Measurements from ENCODE around the gene ETV4. TPM values are rescaled to one million over a fixed set of nuclear protein-coding genes. Genes with fewer than 3 reads are reported as not detected.

The ETV4 gene
- total and polyA plus RNA-seq, 2 of the 13 experiments (the other 11 are each of a cell fraction or from before 2014, with no cell fraction given): 128 to 330 TPM

DNA sequence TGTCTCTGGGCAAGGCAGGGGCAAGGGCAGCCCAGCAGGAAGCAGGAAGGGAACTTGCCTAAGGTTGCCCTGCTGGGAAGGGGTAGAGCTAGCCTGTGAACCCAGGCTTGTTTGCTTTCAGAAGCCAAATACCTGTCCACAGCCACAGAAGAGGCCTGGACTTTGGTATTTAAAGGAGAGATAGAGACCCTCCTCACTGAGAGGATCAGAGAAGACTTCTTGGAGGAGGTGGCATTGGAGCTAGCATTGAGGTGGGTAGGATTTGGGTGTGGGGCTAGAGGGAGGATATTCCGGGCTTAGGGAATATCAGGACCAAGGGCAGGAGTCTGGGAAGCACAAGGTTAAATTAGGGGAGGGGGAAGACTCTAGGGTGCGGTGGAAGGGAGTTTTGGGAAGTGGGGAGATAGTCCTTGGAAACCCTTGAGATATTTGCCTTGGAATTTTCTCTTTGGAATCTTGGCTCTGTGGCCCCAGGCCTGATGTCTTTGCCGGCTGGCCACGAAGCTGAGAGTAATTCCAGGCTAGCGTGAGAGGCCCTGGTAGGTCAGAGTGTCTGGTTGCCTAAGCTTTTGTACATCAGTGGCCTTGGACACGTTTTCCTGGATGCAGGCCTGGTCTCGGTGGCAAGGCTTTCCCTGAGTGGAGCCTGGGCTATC, 13.1 kb upstream of the ETV4 start (continued):
- TF ChIP-seq, protein P1, sequence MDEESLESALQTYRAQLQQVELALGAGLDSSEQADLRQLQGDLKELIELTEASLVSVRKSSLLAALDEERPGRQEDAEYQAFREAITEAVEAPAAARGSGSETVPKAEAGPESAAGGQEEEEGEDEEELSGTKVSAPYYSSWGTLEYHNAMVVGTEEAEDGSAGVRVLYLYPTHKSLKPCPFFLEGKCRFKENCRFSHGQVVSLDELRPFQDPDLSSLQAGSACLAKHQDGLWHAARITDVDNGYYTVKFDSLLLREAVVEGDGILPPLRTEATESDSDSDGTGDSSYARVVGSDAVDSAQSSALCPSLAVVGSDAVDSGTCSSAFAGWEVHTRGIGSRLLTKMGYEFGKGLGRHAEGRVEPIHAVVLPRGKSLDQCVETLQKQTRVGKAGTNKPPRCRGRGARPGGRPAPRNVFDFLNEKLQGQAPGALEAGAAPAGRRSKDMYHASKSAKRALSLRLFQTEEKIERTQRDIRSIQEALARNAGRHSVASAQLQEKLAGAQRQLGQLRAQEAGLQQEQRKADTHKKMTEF (CRISPR knock-in tag; IDR thresholded peaks at IDR 0.05): peak; percentile 53; the same call in 1 of the 2 replicates
- no peak for TF ChIP-seq TOE1 (CRISPR knock-in tag; IDR thresholded peaks at IDR 0.05)
- TF ChIP-seq REL (CRISPR knock-in tag; conservative IDR thresholded peaks at IDR 0.05): no peak
- TF ChIP-seq ZNF564 (CRISPR knock-in tag; IDR thresholded peaks at IDR 0.05): peak; percentile 63; the same call in 1 of the 2 replicates
- no peak for TF ChIP-seq ZNF678 (CRISPR knock-in tag; IDR thresholded peaks at IDR 0.05)
- TF ChIP-seq ZNF282 (IDR thresholded peaks at IDR 0.05; ENCODE audit: partially characterized antibody): no peak
- peak; percentile 56; the same call in 1 of the 2 replicates for TF ChIP-seq ISL2 (CRISPR knock-in tag; IDR thresholded peaks at IDR 0.05)
- 0 out of 2 replicates have a peak, but pooled peaks have one; percentile 46 for TF ChIP-seq SIN3A (IDR thresholded peaks at IDR 0.05; ENCODE audit: borderline replicate concordance, low read depth, low read length)
- no peak for TF ChIP-seq ZNF713 (CRISPR knock-in tag; IDR thresholded peaks at IDR 0.05)
- TF ChIP-seq KLF13 (CRISPR knock-in tag; IDR thresholded peaks at IDR 0.05): no peak
- TF ChIP-seq, protein P2, sequence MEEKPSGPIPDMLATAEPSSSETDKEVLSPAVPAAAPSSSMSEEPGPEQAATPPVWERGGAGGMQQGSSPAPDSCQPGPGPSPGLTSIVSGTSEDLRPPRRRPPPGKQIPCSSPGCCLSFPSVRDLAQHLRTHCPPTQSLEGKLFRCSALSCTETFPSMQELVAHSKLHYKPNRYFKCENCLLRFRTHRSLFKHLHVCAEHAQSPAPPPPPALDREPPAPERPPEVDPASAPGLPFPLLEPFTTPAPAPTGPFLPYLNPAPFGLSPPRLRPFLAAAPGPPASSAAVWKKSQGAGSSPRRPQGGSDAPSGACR (CRISPR knock-in tag; IDR thresholded peaks at IDR 0.05): no peak
- TF ChIP-seq ELF1 (CRISPR knock-in tag; IDR thresholded peaks at IDR 0.05): peak; percentile 57; the same call in 1 of the 2 replicates
- no peak for TF ChIP-seq RFX1 (IDR thresholded peaks at IDR 0.05)
- TF ChIP-seq TEAD2 (CRISPR knock-in tag; IDR thresholded peaks at IDR 0.05): no peak
- no peak; the same call in 1 of the 2 replicates for TF ChIP-seq MIER2 (CRISPR knock-in tag; IDR thresholded peaks at IDR 0.05)
- TF ChIP-seq DPF2 (CRISPR knock-in tag; IDR thresholded peaks at IDR 0.05; ENCODE audit: borderline replicate concordance, low read depth): peak; percentile 71
- peak; percentile 16; the same call in 1 of the 2 replicates for TF ChIP-seq RXRA (CRISPR knock-in tag; IDR thresholded peaks at IDR 0.05)
- no peak for TF ChIP-seq ZNF747 (CRISPR knock-in tag; IDR thresholded peaks at IDR 0.05; ENCODE audit: borderline replicate concordance)
- TF ChIP-seq KLF12 (CRISPR knock-in tag; IDR thresholded peaks at IDR 0.05; ENCODE audit: borderline replicate concordance): 0 out of 2 replicates have a peak, but pooled peaks have one; percentile 84
- TF ChIP-seq ZNF3 (CRISPR knock-in tag; IDR thresholded peaks at IDR 0.05): no peak
- 0 out of 2 replicates have a peak, but pooled peaks have one; percentile 46 for TF ChIP-seq HES4 (CRISPR knock-in tag; IDR thresholded peaks at IDR 0.05; ENCODE audit: borderline replicate concordance)
- TF ChIP-seq ZNF550 (CRISPR knock-in tag; IDR thresholded peaks at IDR 0.05; ENCODE audit: borderline replicate concordance): 0 out of 2 replicates have a peak, but pooled peaks have one; percentile 38
- TF ChIP-seq, protein P3, sequence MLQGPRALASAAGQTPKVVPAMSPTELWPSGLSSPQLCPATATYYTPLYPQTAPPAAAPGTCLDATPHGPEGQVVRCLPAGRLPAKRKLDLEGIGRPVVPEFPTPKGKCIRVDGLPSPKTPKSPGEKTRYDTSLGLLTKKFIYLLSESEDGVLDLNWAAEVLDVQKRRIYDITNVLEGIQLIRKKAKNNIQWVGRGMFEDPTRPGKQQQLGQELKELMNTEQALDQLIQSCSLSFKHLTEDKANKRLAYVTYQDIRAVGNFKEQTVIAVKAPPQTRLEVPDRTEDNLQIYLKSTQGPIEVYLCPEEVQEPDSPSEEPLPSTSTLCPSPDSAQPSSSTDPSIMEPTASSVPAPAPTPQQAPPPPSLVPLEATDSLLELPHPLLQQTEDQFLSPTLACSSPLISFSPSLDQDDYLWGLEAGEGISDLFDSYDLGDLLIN (CRISPR knock-in tag; IDR thresholded peaks at IDR 0.05; ENCODE audit: borderline replicate concordance): no peak
- TF ChIP-seq PTBP1 (IDR thresholded peaks at IDR 0.05; ENCODE audit: low read depth, low read length, poor library complexity, severe bottlenecking): no peak
- TF ChIP-seq CCAR2 (optimal IDR thresholded peaks at IDR 0.05; ENCODE audit: low read depth, low read length): no peak
- peak; percentile 65 for TF ChIP-seq ZFP36 (IDR thresholded peaks at IDR 0.05; ENCODE audit: borderline replicate concordance, low read depth, low read length, partially characterized antibody)
- no peak for TF ChIP-seq IRX3 (CRISPR knock-in tag; IDR thresholded peaks at IDR 0.05; ENCODE audit: borderline replicate concordance, low read depth)
- peak; percentile 26; the same call in 1 of the 2 replicates for TF ChIP-seq CC2D1A (CRISPR knock-in tag; IDR thresholded peaks at IDR 0.05)
- TF ChIP-seq ZNF33B (CRISPR knock-in tag; IDR thresholded peaks at IDR 0.05): no peak
- no peak for TF ChIP-seq EHMT2 (IDR thresholded peaks at IDR 0.05; ENCODE audit: borderline replicate concordance, low read depth, low read length)
